ENCODE results near the gene SRGAP3.

SRGAP3 gene

DNA sequence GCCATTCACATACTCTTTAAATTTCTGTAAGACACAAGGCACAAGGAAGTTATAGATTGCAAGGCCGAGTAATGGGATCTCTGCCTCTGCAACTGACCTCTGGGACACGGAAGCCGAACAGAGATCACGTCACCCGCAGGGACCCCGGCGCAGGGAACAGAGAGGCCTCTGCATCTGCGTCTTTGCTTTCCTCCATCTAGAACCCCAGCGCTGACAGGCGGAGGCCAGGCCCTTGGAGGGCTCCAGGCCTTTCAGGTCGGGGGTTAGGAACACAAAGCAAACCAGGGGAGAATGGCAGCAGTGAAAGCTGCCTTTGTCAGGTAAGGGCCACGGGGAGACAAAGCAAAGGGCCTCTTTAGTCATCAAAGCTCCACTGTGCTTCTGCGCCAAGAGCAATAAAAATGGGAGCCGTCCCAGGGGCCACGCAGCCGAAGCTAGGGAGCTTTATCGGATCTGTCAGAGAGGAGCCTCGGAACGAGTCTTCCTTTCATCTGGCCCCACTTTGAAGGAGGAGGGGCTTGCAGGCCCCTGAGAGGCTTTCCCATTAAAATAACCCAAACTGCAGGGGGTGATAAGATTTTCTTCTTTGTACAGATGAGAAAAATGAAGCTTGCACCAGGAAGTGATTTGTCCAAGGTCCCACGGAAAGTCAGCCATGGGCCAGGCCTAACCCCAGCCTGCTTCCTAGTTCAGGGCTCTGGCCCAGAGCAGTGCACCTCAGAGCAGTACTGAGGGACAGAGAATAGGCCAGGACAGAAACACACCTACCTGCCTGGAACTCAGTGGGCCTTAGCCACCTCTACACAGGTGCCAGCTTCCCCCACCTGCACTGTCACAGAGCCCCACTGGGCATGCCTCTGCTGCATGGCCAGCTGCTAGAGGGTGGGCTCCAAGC, 201.7 kb downstream of the SRGAP3 start:
- DNase-seq (ENCODE audit: low read depth) = no peak

- no peak for DNase-seq (ENCODE audit: low read depth)
Measured at GRCh38 chr3:9045371-9045770, 204.1 kb downstream of the SRGAP3 start.

- DNase-seq (ENCODE audit: low read depth) = no peak
Measured at GRCh38 chr3:9043063-9043462, 206.4 kb downstream of the SRGAP3 start.

GRCh38 chr3:9041626-9042025, 207.8 kb downstream of the SRGAP3 start:
- DNase-seq (ENCODE audit: low read depth) = no peak

DNA sequence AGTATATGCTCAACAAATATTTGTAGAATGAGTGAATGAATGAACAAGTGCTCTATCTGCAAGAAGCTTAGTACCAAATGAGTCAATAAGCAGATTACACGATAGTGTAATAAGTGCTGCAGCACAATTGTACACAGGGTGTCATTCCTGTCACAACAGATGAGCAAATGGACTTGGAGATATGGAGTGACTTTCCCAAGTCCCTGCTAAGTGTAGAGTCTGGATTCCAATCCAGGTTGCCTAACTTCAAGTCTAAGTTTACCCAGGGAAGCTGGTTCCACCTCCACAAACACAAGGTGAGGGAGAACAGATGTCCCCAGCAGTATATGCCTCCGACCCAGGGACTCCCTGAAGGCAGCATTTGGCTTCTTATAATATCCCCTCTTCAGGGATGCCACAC, 208.4 kb downstream of the SRGAP3 start:
- DNase-seq (ENCODE audit: low read depth) = no peak

DNA sequence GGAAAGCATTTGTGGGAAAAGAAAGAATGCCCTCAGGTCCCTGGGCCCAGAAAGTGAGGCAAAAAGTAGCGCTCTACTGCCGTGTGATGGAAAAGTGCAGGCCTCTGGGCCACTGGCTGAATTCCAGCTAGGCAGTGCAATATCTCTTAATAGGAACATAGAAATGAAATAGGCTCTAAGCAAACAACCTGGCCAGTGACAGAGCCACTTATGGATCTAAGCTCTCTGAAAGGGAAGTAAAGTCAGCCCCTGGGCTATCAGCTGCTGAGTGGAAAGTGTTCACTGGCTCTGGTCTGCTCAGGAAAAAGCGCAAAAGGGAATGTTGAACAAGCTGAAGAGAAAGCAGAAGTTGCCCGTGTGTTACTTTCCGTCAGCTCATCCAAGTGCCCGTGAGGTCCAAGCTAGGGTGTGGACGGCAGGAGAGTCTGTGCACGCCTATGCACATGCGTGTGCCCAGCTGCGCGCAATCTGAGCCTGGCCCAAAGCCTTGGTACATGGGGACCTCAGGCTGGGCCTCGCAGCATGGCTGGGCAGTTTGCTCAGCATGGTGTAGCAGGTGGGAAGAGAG, 212.2 kb downstream of the SRGAP3 start:
- no peak for DNase-seq (ENCODE audit: low read depth)

GRCh38 chr3:9036404-9037131, 212.9 kb downstream of the SRGAP3 start:
- DNase-seq (ENCODE audit: low read depth) = no peak

GRCh38 chr3:9035961-9036360, 213.5 kb downstream of the SRGAP3 start:
- DNase-seq (ENCODE audit: low read depth) = no peak

- DNase-seq (ENCODE audit: low read depth) = no peak
Measured at GRCh38 chr3:9035473-9035872, 214.0 kb downstream of the SRGAP3 start.

- no peak for DNase-seq (ENCODE audit: low read depth)
Measured at GRCh38 chr3:9033867-9034266, 215.6 kb downstream of the SRGAP3 start.

- no peak for DNase-seq (ENCODE audit: low read depth)
Measured at GRCh38 chr3:9032231-9032777, 217.1 kb downstream of the SRGAP3 start.

GRCh38 chr3:9030034-9030433, 219.4 kb downstream of the SRGAP3 start:
- DNase-seq (ENCODE audit: low read depth) = no peak

DNA sequence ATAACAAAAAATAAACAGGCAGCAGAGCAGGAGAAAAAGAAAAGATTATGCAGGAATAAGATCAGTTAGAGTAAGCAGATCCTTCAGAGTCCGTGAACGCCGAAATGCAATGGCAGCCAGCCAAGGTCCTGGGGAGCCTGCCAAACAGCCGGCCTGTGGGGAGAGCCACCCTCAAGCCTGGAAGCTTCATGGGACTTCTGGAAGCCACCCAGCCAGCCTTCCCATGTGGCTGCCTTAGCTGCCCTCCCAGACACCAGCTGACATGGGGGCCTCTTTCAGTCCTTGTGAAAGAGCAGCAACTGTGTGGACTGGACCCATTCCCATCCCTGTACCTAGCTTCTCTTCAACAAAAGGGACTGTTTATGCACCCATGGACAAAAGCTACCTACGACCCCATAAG, 221.3 kb downstream of the SRGAP3 start:
- no peak for DNase-seq (ENCODE audit: low read depth)

DNA sequence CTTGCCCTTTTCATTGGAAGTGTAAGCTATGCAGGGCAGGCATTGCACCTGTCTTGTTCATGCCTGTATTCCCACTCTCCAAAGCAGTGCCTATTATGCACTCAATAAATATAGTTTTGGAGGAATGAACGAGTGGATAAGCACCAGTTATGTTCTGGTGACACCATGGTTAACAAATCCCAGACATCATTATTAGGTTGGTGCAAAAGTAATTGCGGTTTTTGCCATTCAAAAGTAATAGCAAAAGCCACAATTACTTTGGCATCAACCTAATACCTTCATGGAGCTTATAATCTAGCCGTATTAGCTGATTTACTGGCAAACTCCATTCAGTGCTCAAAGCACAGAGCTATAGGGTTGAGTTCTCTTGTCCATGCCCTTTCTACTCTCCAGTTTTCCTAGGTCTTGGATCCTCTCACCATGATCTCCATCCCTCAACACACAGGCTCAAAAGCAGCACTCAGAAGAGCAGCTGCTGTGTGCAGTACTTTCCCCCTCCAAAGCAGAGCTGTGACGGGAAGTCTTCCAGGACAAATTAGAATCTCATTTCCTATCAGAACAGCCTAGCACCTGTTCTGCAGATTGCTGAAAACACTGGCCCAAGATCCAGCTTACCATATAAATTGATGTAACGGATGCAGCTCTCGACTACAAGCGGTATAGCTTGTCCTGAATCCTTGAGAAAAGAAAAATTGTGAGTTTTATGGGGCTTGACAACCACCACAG, 223.0 kb downstream of the SRGAP3 start:
- DNase-seq (ENCODE audit: low read depth) = no peak

DNA sequence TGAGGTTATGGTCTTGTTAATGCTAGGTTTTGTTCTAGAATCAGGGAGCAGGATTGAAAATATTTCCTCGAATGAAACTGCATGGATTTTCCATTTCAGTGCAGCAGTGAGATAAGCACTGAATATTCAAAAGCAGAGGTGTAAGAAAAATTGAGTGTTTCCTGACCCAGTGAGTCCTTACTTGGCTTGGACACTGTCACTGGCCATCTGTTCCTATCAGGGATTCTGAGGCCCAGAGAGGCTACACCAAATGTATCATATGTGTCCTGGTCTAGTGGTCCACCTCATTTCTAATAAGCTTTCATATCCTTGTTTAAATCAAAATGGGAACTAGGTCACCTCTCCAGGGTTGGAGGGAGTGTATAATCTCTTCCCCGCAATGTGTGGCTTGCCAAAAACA, 225.1 kb downstream of the SRGAP3 start:
- no peak for DNase-seq (ENCODE audit: low read depth)

- no peak for DNase-seq (ENCODE audit: low read depth)
Measured at GRCh38 chr3:9023226-9023590, 226.2 kb downstream of the SRGAP3 start.

DNA sequence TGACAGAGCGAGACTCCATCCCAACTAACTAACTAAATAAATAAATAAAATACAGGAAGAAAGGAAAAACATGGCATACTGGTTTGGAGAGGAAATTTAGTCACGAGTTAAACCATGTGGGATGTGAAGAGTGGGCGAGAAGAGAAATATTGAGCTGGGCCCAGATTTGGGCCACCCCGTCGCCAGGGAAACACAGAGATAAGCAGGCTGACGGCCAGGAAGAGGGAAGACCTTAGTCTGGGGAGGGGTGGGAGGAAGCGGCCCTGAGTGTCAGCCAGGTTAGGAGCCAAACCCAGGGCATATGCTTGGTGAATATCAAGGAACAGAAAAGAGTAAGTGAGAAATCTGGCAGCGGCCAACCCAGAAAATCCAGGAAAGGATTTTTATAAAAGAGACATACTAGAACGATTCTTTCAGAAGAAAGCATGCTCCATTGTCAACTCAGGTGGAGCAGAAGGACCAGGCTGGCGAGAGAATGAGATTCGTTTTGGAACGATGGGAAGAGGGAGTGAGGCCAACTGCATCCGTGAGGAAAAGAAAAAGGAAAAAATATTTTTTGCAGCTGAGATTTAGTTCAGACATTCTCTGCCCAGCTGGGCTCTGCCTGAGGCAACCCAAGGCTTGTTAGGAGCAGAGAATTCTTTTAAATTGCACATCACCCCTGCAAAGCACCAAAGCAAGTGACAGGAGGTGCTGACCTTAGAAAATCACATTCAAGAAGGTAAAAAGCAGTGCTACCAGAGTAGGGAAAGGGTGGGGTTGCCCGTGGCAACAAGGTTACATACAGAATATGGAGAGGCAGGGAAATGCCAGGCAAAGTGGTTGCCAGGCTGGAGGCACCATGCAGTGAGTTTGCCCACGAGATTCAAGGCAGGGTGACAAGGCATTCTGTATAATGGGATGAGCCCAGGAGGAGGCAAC, 226.9 kb downstream of the SRGAP3 start:
- DNase-seq (ENCODE audit: low read depth) = no peak

- no peak for DNase-seq (ENCODE audit: low read depth)
Measured at GRCh38 chr3:9021271-9022009, 228.0 kb downstream of the SRGAP3 start.

DNA sequence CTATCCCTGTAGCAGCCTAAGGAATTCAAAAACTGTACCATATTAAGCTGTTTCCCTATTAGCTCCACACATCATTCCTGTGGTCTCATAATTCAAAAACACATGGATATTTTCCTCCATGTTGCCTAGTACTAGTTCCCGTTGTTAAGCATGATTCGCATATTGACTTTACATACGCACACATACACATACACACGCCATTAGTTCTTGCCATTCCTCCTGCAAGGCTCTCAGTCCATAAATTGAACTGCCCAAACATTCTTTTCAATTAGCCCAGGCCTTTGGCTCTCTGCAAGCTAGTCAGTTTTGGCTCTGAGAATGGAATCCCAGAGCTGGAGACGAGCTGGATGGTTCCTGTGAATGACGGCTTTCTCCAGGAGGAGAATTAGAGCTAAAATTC, 229.0 kb downstream of the SRGAP3 start:
- DNase-seq (ENCODE audit: low read depth) = no peak

DNA sequence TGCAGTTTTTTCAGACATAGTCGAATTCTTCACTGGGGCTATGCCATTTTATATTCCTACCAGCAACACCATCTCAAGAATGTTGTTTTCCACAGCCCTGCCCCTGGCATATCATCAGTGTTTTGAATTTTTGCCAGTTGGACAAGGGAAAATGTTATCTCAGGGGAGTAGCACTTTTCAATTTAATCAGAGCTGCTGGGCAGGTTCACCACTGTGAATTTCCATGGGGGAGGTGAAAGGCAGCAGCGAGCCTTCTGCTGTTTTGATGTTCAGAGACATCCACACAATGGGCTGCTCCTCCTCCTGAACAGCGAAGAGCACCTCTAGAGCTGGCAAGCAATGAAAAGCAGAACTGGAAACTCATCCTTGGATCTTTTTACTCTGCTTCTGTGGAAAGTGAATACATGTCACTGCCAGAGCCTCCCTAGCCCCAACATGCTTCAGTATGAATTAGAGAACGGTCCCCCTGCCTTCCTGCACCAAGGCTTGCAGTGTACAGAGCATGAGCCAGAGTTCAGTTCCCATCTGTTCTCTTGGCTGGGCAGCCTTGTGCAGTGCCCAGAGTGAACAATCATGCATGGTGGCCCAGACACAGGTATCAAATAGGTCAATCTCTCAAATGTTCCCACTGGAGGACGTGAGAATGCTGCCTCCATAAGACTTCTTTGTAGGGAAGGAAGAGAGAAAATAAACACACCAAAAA, 230.0 kb downstream of the SRGAP3 start:
- no peak for DNase-seq (ENCODE audit: low read depth)
